NCI-H510A (cell line): Measurements from ENCODE around the gene AHCYL2.
"Not testable (repeated sequence)": the region's sequence is repeated elsewhere in the genome, so short reads cannot be mapped to it uniquely, and the experiment has no call there.

Experiments used
- DNase-seq: peaks from one replicate; lab custom pipeline; 2025; lab: John Stamatoyannopoulos, UW

The AHCYL2 gene

GRCh38 chr7:129209067-129209926, 15.5 kb upstream of the AHCYL2 start:
- DNase-seq: no peak

GRCh38 chr7:129210256-129210988, 14.4 kb upstream of the AHCYL2 start:
- DNase-seq: no peak

- no peak for DNase-seq
These were observed 13.9 kb upstream of the AHCYL2 start for GRCh38 chr7:129210989-129211312.

GRCh38 chr7:129212126-129212525, 12.7 kb upstream of the AHCYL2 start:
- no peak for DNase-seq

GRCh38 chr7:129212596-129212995, 12.2 kb upstream of the AHCYL2 start:
- DNase-seq: no peak

- DNase-seq: no peak
These were observed 11.0 kb upstream of the AHCYL2 start for GRCh38 chr7:129213828-129214227.

- not testable (repeated sequence) for DNase-seq
These were observed 9.1 kb upstream of the AHCYL2 start for GRCh38 chr7:129215691-129216090.

- DNase-seq: not testable (repeated sequence)
These were observed 8.6 kb upstream of the AHCYL2 start for GRCh38 chr7:129216101-129216715.

GRCh38 chr7:129216821-129217416, 7.9 kb upstream of the AHCYL2 start:
- not testable (repeated sequence) for DNase-seq

GRCh38 chr7:129218514-129219062, 6.2 kb upstream of the AHCYL2 start:
- peak; percentile 24 for DNase-seq

- DNase-seq: not testable (repeated sequence)
These were observed 5.7 kb upstream of the AHCYL2 start for GRCh38 chr7:129219166-129219565.

GRCh38 chr7:129222064-129222463, 2.8 kb upstream of the AHCYL2 start:
- DNase-seq: no peak

GRCh38 chr7:129225206-129225930, 538 bp downstream of the AHCYL2 start:
- DNase-seq: peak; percentile 46

GRCh38 chr7:129225931-129226572, 1.2 kb downstream of the AHCYL2 start:
- no peak for DNase-seq

- DNase-seq: no peak
These were observed 3.1 kb downstream of the AHCYL2 start for GRCh38 chr7:129227646-129228578.

GRCh38 chr7:129228633-129229032, 3.8 kb downstream of the AHCYL2 start:
- DNase-seq: no peak

GRCh38 chr7:129231666-129232065, 6.8 kb downstream of the AHCYL2 start:
- DNase-seq: no peak

GRCh38 chr7:129238546-129238945, 13.7 kb downstream of the AHCYL2 start:
- DNase-seq: no peak

- DNase-seq: no peak
These were observed 15.4 kb downstream of the AHCYL2 start for GRCh38 chr7:129240119-129240820.
